ENCODE results near the gene LY6G5C. TPM values are rescaled to one million over a fixed set of nuclear protein-coding genes. Genes with fewer than 3 reads are reported as not detected.

The LY6G5C gene
- total RNA-seq, 1 donor from 2014 or later = not detected

GRCh38 chr6:31663961-31664789 is 16.7 kb downstream of the LY6G5C start:
- Histone ChIP-seq H3K36me3 (ENCODE audit: control insufficient read depth in 3 of 3, insufficient read depth in 3 of 3, low read length in 3 of 3) (peaks cover 32 to 42% (median 37%) of the 10 kb centered on the region in 3 donors), H3K9me3 (ENCODE audit: control insufficient read depth in 3 of 3, low read length in 3 of 3) (no peaks in the 10 kb centered on the region), H3K9ac (ENCODE audit: low read depth in 1 of 3, low read length in 3 of 3) (peak overlapping the region; percentile 88 to 98 (median 97)), H3K27me3 (ENCODE audit: control insufficient read depth in 3 of 3, insufficient read depth in 3 of 3, low read length in 3 of 3) (no peaks in the 10 kb centered on the region), H3K4me3 (ENCODE audit: low read length in 3 of 3) (peak overlapping the region; percentile 90 to 98 (median 97)), H3K27ac (ENCODE audit: low read depth, low read length) (peak overlapping the region; percentile 95), H3K4me1 (ENCODE audit: control insufficient read depth in 3 of 3, insufficient read depth in 3 of 3, low read length in 3 of 3) (peaks cover 44 to 71% (median 54%) of the 10 kb centered on the region in 3 donors)

- Histone ChIP-seq H3K27ac (ENCODE audit: low read depth, low read length) (peak overlapping the region; percentile 95), H3K9me3 (ENCODE audit: control insufficient read depth in 3 of 3, low read length in 3 of 3) (no peaks in the 10 kb centered on the region), H3K4me3 (ENCODE audit: low read length in 3 of 3) (peak overlapping the region; percentile 90 to 98 (median 97)), H3K4me1 (ENCODE audit: control insufficient read depth in 3 of 3, insufficient read depth in 3 of 3, low read length in 3 of 3) (peaks cover 52 to 73% (median 63%) of the 10 kb centered on the region in 3 donors), H3K27me3 (ENCODE audit: control insufficient read depth in 3 of 3, insufficient read depth in 3 of 3, low read length in 3 of 3) (no peaks in the 10 kb centered on the region), H3K36me3 (ENCODE audit: control insufficient read depth in 3 of 3, insufficient read depth in 3 of 3, low read length in 3 of 3) (peaks cover 23 to 34% (median 30%) of the 10 kb centered on the region in 3 donors), H3K9ac (ENCODE audit: low read depth in 1 of 3, low read length in 3 of 3) (peak overlapping the region; percentile 88 to 98 (median 97))
These were observed 17.5 kb downstream of the LY6G5C start for GRCh38 chr6:31663126-31663960.

- no peaks in the 10 kb centered on the region for H3K9me3 ChIP-seq (ENCODE audit: control insufficient read depth in 3 of 3, low read length in 3 of 3)
- H3K4me1 ChIP-seq (ENCODE audit: control insufficient read depth in 3 of 3, insufficient read depth in 3 of 3, low read length in 3 of 3) = peaks cover 56 to 73% (median 68%) of the 10 kb centered on the region in 3 donors
- H3K36me3 ChIP-seq (ENCODE audit: control insufficient read depth in 3 of 3, insufficient read depth in 3 of 3, low read length in 3 of 3) = peaks cover 18 to 31% (median 25%) of the 10 kb centered on the region in 3 donors
- H3K27me3 ChIP-seq (ENCODE audit: control insufficient read depth in 3 of 3, insufficient read depth in 3 of 3, low read length in 3 of 3) = no peaks in the 10 kb centered on the region
- no peak overlapping the region for H3K9ac ChIP-seq (ENCODE audit: low read depth in 1 of 3, low read length in 3 of 3)
- no peak overlapping the region for H3K27ac ChIP-seq (ENCODE audit: low read depth, low read length)
- no peak overlapping the region for H3K4me3 ChIP-seq (ENCODE audit: low read length in 3 of 3)
These were observed 18.6 kb downstream of the LY6G5C start for GRCh38 chr6:31662124-31662723.

GRCh38 chr6:31661262-31662123 is 19.4 kb downstream of the LY6G5C start:
- Histone ChIP-seq H3K9ac (ENCODE audit: low read depth in 1 of 3, low read length in 3 of 3) (peak overlapping the region; percentile 94 to 100 (median 97)), H3K27ac (ENCODE audit: low read depth, low read length) (peak overlapping the region; percentile 83), H3K9me3 (ENCODE audit: control insufficient read depth in 3 of 3, low read length in 3 of 3) (no peaks in the 10 kb centered on the region), H3K4me1 (ENCODE audit: control insufficient read depth in 3 of 3, insufficient read depth in 3 of 3, low read length in 3 of 3) (peaks cover 51 to 68% (median 64%) of the 10 kb centered on the region in 3 donors), H3K36me3 (ENCODE audit: control insufficient read depth in 3 of 3, insufficient read depth in 3 of 3, low read length in 3 of 3) (peaks cover 14 to 30% (median 25%) of the 10 kb centered on the region in 3 donors), H3K4me3 (ENCODE audit: low read length in 3 of 3) (peak overlapping the region in 2 of 3 donors; percentile 83 to 96), H3K27me3 (ENCODE audit: control insufficient read depth in 3 of 3, insufficient read depth in 3 of 3, low read length in 3 of 3) (no peaks in the 10 kb centered on the region)

- no peaks in the 10 kb centered on the region for H3K9me3 ChIP-seq (ENCODE audit: control insufficient read depth in 3 of 3, low read length in 3 of 3)
- H3K4me3 ChIP-seq (ENCODE audit: low read length in 3 of 3) = peak within 1 kb of the TSS; percentile 83 to 96 (median 96)
- peaks cover 20 to 37% (median 30%) of the 10 kb centered on the region in 3 donors for H3K36me3 ChIP-seq (ENCODE audit: control insufficient read depth in 3 of 3, insufficient read depth in 3 of 3, low read length in 3 of 3)
- peak within 1 kb of the TSS; percentile 83 for H3K27ac ChIP-seq (ENCODE audit: low read depth, low read length)
- no peaks in the 10 kb centered on the region for H3K27me3 ChIP-seq (ENCODE audit: control insufficient read depth in 3 of 3, insufficient read depth in 3 of 3, low read length in 3 of 3)
- H3K4me1 ChIP-seq (ENCODE audit: control insufficient read depth in 3 of 3, insufficient read depth in 3 of 3, low read length in 3 of 3) = peaks cover 47 to 65% (median 61%) of the 10 kb centered on the region in 3 donors
- H3K9ac ChIP-seq (ENCODE audit: low read depth in 1 of 3, low read length in 3 of 3) = peak within 1 kb of the TSS; percentile 94 to 100 (median 97)
These were observed 20.2 kb downstream of the LY6G5C start, which contains the start of gene C6orf47 for GRCh38 chr6:31660381-31661261. Gene C6orf47 (minus strand): TSS chr6:31660778. CDS start chr6:31659947, 831 bp downstream.

- Histone ChIP-seq H3K27me3 (ENCODE audit: control insufficient read depth in 3 of 3, insufficient read depth in 3 of 3, low read length in 3 of 3) (no peaks in the 10 kb centered on the region), H3K27ac (ENCODE audit: low read depth, low read length) (peak overlapping the region; percentile 83), H3K36me3 (ENCODE audit: control insufficient read depth in 3 of 3, insufficient read depth in 3 of 3, low read length in 3 of 3) (peaks cover 20 to 43% (median 32%) of the 10 kb centered on the region in 3 donors), H3K9me3 (ENCODE audit: control insufficient read depth in 3 of 3, low read length in 3 of 3) (no peaks in the 10 kb centered on the region), H3K4me1 (ENCODE audit: control insufficient read depth in 3 of 3, insufficient read depth in 3 of 3, low read length in 3 of 3) (peaks cover 47 to 62% (median 61%) of the 10 kb centered on the region in 3 donors), H3K9ac (ENCODE audit: low read depth in 1 of 3, low read length in 3 of 3) (peak overlapping the region; percentile 94 to 100 (median 97)), H3K4me3 (ENCODE audit: low read length in 3 of 3) (peak overlapping the region; percentile 83 to 96 (median 96))
These were observed 21.1 kb downstream of the LY6G5C start for GRCh38 chr6:31659649-31660380.

- Histone ChIP-seq H3K27ac (ENCODE audit: low read depth, low read length) (peak overlapping the region; percentile 83), H3K9ac (ENCODE audit: low read depth in 1 of 3, low read length in 3 of 3) (peak overlapping the region; percentile 94 to 100 (median 97)), H3K4me3 (ENCODE audit: low read length in 3 of 3) (peak overlapping the region; percentile 83 to 96 (median 96)), H3K4me1 (ENCODE audit: control insufficient read depth in 3 of 3, insufficient read depth in 3 of 3, low read length in 3 of 3) (peaks cover 43 to 59% (median 57%) of the 10 kb centered on the region in 3 donors), H3K9me3 (ENCODE audit: control insufficient read depth in 3 of 3, low read length in 3 of 3) (no peaks in the 10 kb centered on the region), H3K27me3 (ENCODE audit: control insufficient read depth in 3 of 3, insufficient read depth in 3 of 3, low read length in 3 of 3) (no peaks in the 10 kb centered on the region), H3K36me3 (ENCODE audit: control insufficient read depth in 3 of 3, insufficient read depth in 3 of 3, low read length in 3 of 3) (peaks cover 20 to 43% (median 32%) of the 10 kb centered on the region in 3 donors)
These were observed 21.8 kb downstream of the LY6G5C start for GRCh38 chr6:31658983-31659648.
